ENCODE results near the gene BMPR2.
"Not testable (repeated sequence)": the region's sequence is repeated elsewhere in the genome, so short reads cannot be mapped to it uniquely, and the experiment has no call there.

DNA sequence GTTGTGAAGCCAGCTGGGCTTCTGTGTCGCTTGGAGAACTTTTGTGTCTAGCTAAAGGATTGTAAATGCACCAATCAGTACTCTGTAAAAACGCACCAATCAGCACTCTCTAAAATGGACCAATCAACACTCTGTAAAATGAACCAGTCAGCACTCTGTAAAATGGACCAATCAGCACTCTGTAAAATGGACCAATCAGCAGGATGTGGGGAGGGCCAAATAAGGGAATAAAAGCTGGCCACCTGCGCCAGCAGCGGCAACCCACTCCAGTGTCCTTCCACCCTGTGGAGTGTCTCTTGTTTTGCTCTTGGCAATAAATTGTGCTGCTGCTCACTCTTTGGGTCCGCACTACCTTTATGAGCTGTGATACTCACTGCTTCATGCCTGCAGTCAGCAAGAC lies 199.1 kb downstream of the BMPR2 start:
- TF ChIP-seq, protein P1, sequence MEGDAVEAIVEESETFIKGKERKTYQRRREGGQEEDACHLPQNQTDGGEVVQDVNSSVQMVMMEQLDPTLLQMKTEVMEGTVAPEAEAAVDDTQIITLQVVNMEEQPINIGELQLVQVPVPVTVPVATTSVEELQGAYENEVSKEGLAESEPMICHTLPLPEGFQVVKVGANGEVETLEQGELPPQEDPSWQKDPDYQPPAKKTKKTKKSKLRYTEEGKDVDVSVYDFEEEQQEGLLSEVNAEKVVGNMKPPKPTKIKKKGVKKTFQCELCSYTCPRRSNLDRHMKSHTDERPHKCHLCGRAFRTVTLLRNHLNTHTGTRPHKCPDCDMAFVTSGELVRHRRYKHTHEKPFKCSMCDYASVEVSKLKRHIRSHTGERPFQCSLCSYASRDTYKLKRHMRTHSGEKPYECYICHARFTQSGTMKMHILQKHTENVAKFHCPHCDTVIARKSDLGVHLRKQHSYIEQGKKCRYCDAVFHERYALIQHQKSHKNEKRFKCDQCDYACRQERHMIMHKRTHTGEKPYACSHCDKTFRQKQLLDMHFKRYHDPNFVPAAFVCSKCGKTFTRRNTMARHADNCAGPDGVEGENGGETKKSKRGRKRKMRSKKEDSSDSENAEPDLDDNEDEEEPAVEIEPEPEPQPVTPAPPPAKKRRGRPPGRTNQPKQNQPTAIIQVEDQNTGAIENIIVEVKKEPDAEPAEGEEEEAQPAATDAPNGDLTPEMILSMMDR (IDR thresholded peaks at IDR 0.05), result not testable (repeated sequence)
- not testable (repeated sequence) for TF ChIP-seq EZH2, EZH2phosphoT487 (IDR thresholded peaks at IDR 0.05)
